HCT116 (cell line): ENCODE results near the gene PACRG.

Experiments
- CEBPB ChIP-seq: IDR thresholded peaks from 2 replicates; pipeline ENCODE4 v1.6.1; 2012; ENCODE audit warnings: low read depth
- EGR1 ChIP-seq: IDR thresholded peaks from 2 replicates; pipeline ENCODE4 v1.6.1; 2012; ENCODE audit warnings: low read depth
- EZH2 ChIP-seq: fragments of 200-600 bp; sonication (generic); IDR thresholded peaks from 2 replicates; pipeline ENCODE4 v1.6.1; 2017; ENCODE audit warnings: antibody characterized with exemption, mixed run types
- EZH2phosphoT487 ChIP-seq: fragments of 200-600 bp; IDR thresholded peaks from 2 replicates; pipeline ENCODE4 v1.6.1; 2018; ENCODE audit warnings: antibody characterized with exemption, borderline replicate concordance
- FOSL1 ChIP-seq: IDR thresholded peaks from 2 replicates; pipeline ENCODE4 v1.6.1; 2012; ENCODE audit warnings: low read depth
- POLR2A ChIP-seq: IDR thresholded peaks from 2 replicates; pipeline ENCODE4 v1.7.0; 2011; ENCODE audit warnings: borderline replicate concordance; ENCODE audit not compliant: insufficient read depth, insufficient read length; ENCODE audit errors: extremely low read depth
- RAD21 ChIP-seq: IDR thresholded peaks from 2 replicates; pipeline ENCODE4 v1.6.1; 2012; ENCODE audit warnings: low read depth, mild to moderate bottlenecking
- YY1 ChIP-seq: IDR thresholded peaks from 2 replicates; pipeline ENCODE4 v1.6.1; 2011; ENCODE audit warnings: low read length, low read depth, moderate library complexity, mild to moderate bottlenecking; ENCODE audit not compliant: insufficient replicate concordance; ENCODE audit errors: extremely low read depth
- TF ChIP-seq, protein P1 (sequence below), 3 experiments: fragments of 200-600 bp in 1 of 3; sonication (generic) in 1 of 3; IDR thresholded peaks in 2 of 3; conservative IDR thresholded peaks in 1 of 3; 2 replicates each; pipeline ENCODE4 v1.5.1; 2012 to 2017; ENCODE audit warnings: low read depth in 2 of 3, low read length in 2 of 3, antibody characterized with exemption in 1 of 3, borderline replicate concordance in 1 of 3, control low read depth in 1 of 3, mild to moderate bottlenecking in 1 of 3, mixed read lengths in 1 of 3, mixed run types in 1 of 3, moderate library complexity in 1 of 3; ENCODE audit not compliant: insufficient read depth in 1 of 3
- TF ChIP-seq, protein P2 (sequence below): IDR thresholded peaks from 2 replicates; pipeline ENCODE4 v1.6.1; 2012; ENCODE audit warnings: low read depth

DNA sequence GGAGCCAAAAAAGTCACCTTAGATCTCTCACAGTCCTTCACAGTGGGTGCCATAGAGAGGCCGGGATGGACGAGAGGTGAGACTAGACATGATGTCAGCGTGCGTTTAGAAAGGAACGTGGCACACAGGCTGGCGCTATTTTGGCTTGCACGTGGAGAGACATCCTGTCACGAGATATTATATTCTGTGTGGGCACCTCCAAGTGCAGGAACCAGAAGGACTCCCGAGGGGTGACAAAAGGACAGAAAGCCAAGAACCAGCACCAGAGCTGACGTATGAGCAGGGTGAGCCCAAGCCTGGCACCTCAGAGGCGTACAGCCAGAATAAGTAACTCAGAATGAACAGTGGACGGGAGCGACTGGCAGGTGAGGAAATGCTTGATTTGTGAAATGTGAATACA, 636.9 kb downstream of the PACRG start:
- TF ChIP-seq EZH2: no peak
- TF ChIP-seq, protein P1, sequence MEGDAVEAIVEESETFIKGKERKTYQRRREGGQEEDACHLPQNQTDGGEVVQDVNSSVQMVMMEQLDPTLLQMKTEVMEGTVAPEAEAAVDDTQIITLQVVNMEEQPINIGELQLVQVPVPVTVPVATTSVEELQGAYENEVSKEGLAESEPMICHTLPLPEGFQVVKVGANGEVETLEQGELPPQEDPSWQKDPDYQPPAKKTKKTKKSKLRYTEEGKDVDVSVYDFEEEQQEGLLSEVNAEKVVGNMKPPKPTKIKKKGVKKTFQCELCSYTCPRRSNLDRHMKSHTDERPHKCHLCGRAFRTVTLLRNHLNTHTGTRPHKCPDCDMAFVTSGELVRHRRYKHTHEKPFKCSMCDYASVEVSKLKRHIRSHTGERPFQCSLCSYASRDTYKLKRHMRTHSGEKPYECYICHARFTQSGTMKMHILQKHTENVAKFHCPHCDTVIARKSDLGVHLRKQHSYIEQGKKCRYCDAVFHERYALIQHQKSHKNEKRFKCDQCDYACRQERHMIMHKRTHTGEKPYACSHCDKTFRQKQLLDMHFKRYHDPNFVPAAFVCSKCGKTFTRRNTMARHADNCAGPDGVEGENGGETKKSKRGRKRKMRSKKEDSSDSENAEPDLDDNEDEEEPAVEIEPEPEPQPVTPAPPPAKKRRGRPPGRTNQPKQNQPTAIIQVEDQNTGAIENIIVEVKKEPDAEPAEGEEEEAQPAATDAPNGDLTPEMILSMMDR (IDR thresholded peaks at IDR 0.05 in 2 of 3, conservative IDR thresholded peaks at IDR 0.05 in 1 of 3; ENCODE audit: borderline replicate concordance in 1 of 3, insufficient read depth in 1 of 3, low read depth in 2 of 3, low read length in 2 of 3): no peak
- no peak for TF ChIP-seq EZH2phosphoT487
- no peak for TF ChIP-seq EGR1
- no peak for TF ChIP-seq POLR2A
- TF ChIP-seq RAD21: no peak
- TF ChIP-seq, protein P2, sequence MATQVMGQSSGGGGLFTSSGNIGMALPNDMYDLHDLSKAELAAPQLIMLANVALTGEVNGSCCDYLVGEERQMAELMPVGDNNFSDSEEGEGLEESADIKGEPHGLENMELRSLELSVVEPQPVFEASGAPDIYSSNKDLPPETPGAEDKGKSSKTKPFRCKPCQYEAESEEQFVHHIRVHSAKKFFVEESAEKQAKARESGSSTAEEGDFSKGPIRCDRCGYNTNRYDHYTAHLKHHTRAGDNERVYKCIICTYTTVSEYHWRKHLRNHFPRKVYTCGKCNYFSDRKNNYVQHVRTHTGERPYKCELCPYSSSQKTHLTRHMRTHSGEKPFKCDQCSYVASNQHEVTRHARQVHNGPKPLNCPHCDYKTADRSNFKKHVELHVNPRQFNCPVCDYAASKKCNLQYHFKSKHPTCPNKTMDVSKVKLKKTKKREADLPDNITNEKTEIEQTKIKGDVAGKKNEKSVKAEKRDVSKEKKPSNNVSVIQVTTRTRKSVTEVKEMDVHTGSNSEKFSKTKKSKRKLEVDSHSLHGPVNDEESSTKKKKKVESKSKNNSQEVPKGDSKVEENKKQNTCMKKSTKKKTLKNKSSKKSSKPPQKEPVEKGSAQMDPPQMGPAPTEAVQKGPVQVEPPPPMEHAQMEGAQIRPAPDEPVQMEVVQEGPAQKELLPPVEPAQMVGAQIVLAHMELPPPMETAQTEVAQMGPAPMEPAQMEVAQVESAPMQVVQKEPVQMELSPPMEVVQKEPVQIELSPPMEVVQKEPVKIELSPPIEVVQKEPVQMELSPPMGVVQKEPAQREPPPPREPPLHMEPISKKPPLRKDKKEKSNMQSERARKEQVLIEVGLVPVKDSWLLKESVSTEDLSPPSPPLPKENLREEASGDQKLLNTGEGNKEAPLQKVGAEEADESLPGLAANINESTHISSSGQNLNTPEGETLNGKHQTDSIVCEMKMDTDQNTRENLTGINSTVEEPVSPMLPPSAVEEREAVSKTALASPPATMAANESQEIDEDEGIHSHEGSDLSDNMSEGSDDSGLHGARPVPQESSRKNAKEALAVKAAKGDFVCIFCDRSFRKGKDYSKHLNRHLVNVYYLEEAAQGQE: no peak
- TF ChIP-seq YY1: no peak
- no peak for TF ChIP-seq FOSL1
- no peak for TF ChIP-seq CEBPB
